ENCODE data around the gene EOGT.

EOGT gene

GRCh38 chr3:69013253-69014021 is at the start of gene EOGT:
EOGT (minus strand) TSS chr3:69013684; CDS start chr3:69009846, 3,838 bp downstream.
- peak; percentile 85 for DNase-seq (ENCODE audit: low spot score)

GRCh38 chr3:69059688-69060087 is 46.2 kb upstream of the EOGT start:
- peak; percentile 11 for DNase-seq (ENCODE audit: low spot score)

- no peak for DNase-seq (ENCODE audit: low spot score)
These were observed 45.4 kb upstream of the EOGT start for GRCh38 chr3:69058947-69059224.

GRCh38 chr3:69058180-69058946 is 44.9 kb upstream of the EOGT start:
- no peak for DNase-seq (ENCODE audit: low spot score)

- no peak for DNase-seq (ENCODE audit: low spot score)
These were observed 39.0 kb upstream of the EOGT start for GRCh38 chr3:69052472-69052898.

GRCh38 chr3:69051756-69052471 is 38.4 kb upstream of the EOGT start, which contains the start of gene TMF1:
TMF1 (minus strand) TSS chr3:69052333; CDS start chr3:69052086, 247 bp downstream.
- DNase-seq (ENCODE audit: low spot score) = peak; percentile 99

- DNase-seq (ENCODE audit: low spot score) = no peak
These were observed 35.5 kb upstream of the EOGT start for GRCh38 chr3:69048990-69049389.

- DNase-seq (ENCODE audit: low spot score) = no peak
These were observed 31.1 kb upstream of the EOGT start for GRCh38 chr3:69044608-69045007.

- DNase-seq (ENCODE audit: low spot score) = peak; percentile 70
These were observed 20.0 kb upstream of the EOGT start for GRCh38 chr3:69033470-69033869.

GRCh38 chr3:69032737-69033136 is 19.3 kb upstream of the EOGT start:
- no peak for DNase-seq (ENCODE audit: low spot score)

- peak; percentile 39 for DNase-seq (ENCODE audit: low spot score)
These were observed 18.7 kb upstream of the EOGT start for GRCh38 chr3:69032142-69032541.

GRCh38 chr3:69031635-69032034 is 18.2 kb upstream of the EOGT start:
- no peak for DNase-seq (ENCODE audit: low spot score)

- DNase-seq (ENCODE audit: low spot score) = no peak
These were observed 7.4 kb upstream of the EOGT start for GRCh38 chr3:69020857-69021256.

GRCh38 chr3:69020424-69020823 is 6.9 kb upstream of the EOGT start:
- no peak for DNase-seq (ENCODE audit: low spot score)

GRCh38 chr3:69016901-69017300 is 3.4 kb upstream of the EOGT start:
- DNase-seq (ENCODE audit: low spot score) = no peak

GRCh38 chr3:69016102-69016501 is 2.6 kb upstream of the EOGT start:
- DNase-seq (ENCODE audit: low spot score) = no peak

GRCh38 chr3:69014022-69014580 is 617 bp upstream of the EOGT start:
- no peak for DNase-seq (ENCODE audit: low spot score)

- DNase-seq (ENCODE audit: low spot score) = no peak
These were observed 658 bp downstream of the EOGT start for GRCh38 chr3:69012800-69013252.

- DNase-seq (ENCODE audit: low spot score) = no peak
These were observed 1.2 kb downstream of the EOGT start for GRCh38 chr3:69012100-69012799.

GRCh38 chr3:69011096-69011730 is 2.3 kb downstream of the EOGT start:
- no peak for DNase-seq (ENCODE audit: low spot score)

Data from activated CD4-positive, alpha-beta T cell treated with anti-CD3 and anti-CD28 coated beads, Interleukin-2, Interleukin-4, amounts not matched to agents 100 ng/mL and 50 ng/mL, durations not matched to agents 16 hours and 8 hours (primary cell).